NCI-H446 (cell line): ENCODE measurements around the gene ZNF507.
"Not testable (repeated sequence)": the region's sequence is repeated elsewhere in the genome, so short reads cannot be mapped to it uniquely, and the experiment has no call there.

Source experiments
- DNase-seq, 2 experiments: peaks; one replicate each; lab custom pipeline; 2025; lab: John Stamatoyannopoulos, UW

Gene ZNF507

GRCh38 chr19:32415246-32415645, 69.8 kb downstream of the ZNF507 start:
- DNase-seq = no peak

GRCh38 chr19:32415669-32416068, 70.3 kb downstream of the ZNF507 start:
- no peak for DNase-seq

GRCh38 chr19:32416749-32417456, 71.5 kb downstream of the ZNF507 start:
- peak in 1 of 2 experiments; percentile 29 for DNase-seq

- DNase-seq = no peak
These were observed 72.7 kb downstream of the ZNF507 start for GRCh38 chr19:32418155-32418554.

GRCh38 chr19:32421589-32422361, 76.4 kb downstream of the ZNF507 start:
- no peak for DNase-seq

- no peak for DNase-seq
These were observed 77.0 kb downstream of the ZNF507 start for GRCh38 chr19:32422435-32422834.

- DNase-seq = not testable (repeated sequence)
These were observed 78.5 kb downstream of the ZNF507 start for GRCh38 chr19:32423944-32424343.

GRCh38 chr19:32427536-32427935, 82.1 kb downstream of the ZNF507 start:
- DNase-seq = peak in 1 of 2 experiments; percentile 71

DNA sequence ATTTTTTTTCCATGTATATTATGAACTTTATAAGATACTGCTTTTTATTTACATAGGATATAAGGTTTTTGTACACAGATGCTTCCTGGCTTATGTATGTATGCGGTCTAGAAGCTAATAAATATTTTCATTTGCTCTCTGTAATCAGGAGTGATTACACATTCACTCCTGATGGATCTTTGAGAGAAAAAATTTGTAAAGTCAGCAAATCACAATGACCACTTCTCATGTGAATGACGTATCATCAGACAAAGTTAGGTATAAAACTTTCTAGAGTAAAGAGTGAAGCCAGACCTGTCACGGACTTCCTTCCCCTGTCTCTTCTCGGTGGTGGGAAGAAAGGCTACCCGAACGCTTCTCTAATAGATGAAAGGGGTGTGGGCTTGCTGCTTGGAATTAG, 91.3 kb downstream of the ZNF507 start:
- DNase-seq = no peak

DNA sequence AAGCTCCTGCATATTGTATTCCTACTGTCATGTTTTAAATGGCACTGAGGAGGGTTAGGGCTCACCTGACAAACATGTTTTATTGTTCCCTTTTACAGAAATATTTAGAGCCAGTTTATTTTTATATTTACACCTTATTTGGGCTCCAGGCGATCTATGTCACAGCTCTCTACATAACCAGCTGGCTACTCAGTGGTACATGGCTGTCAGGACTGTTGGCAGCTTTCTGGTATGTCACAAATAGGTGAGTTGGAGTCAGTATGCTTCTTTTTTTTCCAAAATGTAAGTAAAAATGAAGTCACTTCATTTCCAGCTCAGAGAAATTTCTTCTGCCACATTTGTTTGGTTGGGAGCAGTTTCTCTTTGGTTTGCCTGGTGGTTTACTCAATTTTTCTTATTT, 91.7 kb downstream of the ZNF507 start:
- DNase-seq = no peak
